HepG2 (cell line): ENCODE measurements around the gene NEMF.

Experiments
- EP300 ChIP-seq, 3 experiments: sonication (generic) in 1 of 3; formaldehyde crosslinking in 1 of 3; IDR thresholded peaks; 2 replicates each; pipeline versions ENCODE4 v1.5.1 to v1.6.1; 2011 to 2020; ENCODE audit warnings: low read depth in 2 of 3, low read length in 2 of 3, borderline replicate concordance in 1 of 3, improper control_type of control experiment in 1 of 3, mild to moderate bottlenecking in 1 of 3, missing genetic modification reagents in 1 of 3, moderate library complexity in 1 of 3
- NFYB ChIP-seq: sonication (generic); formaldehyde crosslinking; IDR thresholded peaks from 2 replicates; pipeline ENCODE4 v1.4.0; 2020; ENCODE audit warnings: missing genetic modification reagents
- ZNF460 ChIP-seq: sonication (generic); formaldehyde crosslinking; IDR thresholded peaks from 2 replicates; pipeline ENCODE4 v1.5.1; 2020; ENCODE audit warnings: missing genetic modification reagents, mild to moderate bottlenecking, borderline replicate concordance
- TF ChIP-seq, protein P1 (sequence below): sonication (generic); formaldehyde crosslinking; conservative IDR thresholded peaks from 2 replicates; pipeline ENCODE4 v1.4.0; 2020; ENCODE audit warnings: missing genetic modification reagents
- TF ChIP-seq, protein P2 (sequence below), 2 experiments: IDR thresholded peaks; 2 replicates each; pipeline ENCODE4 v1.6.1; 2011 to 2012; ENCODE audit warnings: low read length in 2 of 2, borderline replicate concordance in 1 of 2, low read depth in 1 of 2, mild to moderate bottlenecking in 1 of 2, moderate library complexity in 1 of 2

DNA sequence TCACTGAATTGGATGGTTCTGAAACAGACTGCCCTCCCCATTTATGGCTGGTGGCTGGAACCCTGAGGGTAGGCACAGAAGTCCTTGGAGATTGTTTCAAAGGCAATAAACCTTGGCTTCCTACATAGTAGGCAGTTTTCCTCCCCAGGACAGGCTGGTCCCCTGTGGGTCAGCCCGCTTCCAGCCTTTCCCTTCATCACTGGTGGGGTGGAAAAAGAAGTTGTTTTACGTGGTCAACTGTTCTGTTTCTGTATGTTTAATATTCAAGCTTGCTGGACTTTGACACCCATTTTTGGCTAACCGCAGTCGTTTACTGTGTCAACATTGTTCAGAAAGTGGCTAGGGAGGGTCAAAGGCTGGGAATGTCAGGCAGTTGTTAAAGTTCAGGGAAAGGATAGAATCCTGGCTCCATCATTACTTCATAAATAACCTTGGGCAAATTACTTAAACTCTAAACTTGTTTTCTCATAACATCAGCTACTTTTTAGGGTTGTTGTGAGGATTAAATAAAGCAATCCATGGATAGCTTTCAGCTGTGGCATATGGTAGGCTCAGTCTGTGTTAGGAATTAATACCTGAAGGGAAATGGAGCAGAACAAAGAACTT is 82.3 kb downstream of the NEMF start:
- TF ChIP-seq NFYB (CRISPR knock-in tag), result no peak
- TF ChIP-seq ZNF460 (CRISPR knock-in tag), result peak; percentile 20; the same call in 1 of the 2 replicates
- TF ChIP-seq EP300 (IDR thresholded peaks at IDR 0.05; ENCODE audit: low read depth in 2 of 2, low read length in 2 of 2), result peak; percentile 51 to 93; a peak in 3 of 4 replicates
- TF ChIP-seq EP300 (CRISPR knock-in tag; IDR thresholded peaks at IDR 0.05; ENCODE audit: borderline replicate concordance), result peak; percentile 80
- TF ChIP-seq, protein P1, sequence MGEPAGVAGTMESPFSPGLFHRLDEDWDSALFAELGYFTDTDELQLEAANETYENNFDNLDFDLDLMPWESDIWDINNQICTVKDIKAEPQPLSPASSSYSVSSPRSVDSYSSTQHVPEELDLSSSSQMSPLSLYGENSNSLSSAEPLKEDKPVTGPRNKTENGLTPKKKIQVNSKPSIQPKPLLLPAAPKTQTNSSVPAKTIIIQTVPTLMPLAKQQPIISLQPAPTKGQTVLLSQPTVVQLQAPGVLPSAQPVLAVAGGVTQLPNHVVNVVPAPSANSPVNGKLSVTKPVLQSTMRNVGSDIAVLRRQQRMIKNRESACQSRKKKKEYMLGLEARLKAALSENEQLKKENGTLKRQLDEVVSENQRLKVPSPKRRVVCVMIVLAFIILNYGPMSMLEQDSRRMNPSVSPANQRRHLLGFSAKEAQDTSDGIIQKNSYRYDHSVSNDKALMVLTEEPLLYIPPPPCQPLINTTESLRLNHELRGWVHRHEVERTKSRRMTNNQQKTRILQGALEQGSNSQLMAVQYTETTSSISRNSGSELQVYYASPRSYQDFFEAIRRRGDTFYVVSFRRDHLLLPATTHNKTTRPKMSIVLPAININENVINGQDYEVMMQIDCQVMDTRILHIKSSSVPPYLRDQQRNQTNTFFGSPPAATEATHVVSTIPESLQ, result no peak
- TF ChIP-seq, protein P2, sequence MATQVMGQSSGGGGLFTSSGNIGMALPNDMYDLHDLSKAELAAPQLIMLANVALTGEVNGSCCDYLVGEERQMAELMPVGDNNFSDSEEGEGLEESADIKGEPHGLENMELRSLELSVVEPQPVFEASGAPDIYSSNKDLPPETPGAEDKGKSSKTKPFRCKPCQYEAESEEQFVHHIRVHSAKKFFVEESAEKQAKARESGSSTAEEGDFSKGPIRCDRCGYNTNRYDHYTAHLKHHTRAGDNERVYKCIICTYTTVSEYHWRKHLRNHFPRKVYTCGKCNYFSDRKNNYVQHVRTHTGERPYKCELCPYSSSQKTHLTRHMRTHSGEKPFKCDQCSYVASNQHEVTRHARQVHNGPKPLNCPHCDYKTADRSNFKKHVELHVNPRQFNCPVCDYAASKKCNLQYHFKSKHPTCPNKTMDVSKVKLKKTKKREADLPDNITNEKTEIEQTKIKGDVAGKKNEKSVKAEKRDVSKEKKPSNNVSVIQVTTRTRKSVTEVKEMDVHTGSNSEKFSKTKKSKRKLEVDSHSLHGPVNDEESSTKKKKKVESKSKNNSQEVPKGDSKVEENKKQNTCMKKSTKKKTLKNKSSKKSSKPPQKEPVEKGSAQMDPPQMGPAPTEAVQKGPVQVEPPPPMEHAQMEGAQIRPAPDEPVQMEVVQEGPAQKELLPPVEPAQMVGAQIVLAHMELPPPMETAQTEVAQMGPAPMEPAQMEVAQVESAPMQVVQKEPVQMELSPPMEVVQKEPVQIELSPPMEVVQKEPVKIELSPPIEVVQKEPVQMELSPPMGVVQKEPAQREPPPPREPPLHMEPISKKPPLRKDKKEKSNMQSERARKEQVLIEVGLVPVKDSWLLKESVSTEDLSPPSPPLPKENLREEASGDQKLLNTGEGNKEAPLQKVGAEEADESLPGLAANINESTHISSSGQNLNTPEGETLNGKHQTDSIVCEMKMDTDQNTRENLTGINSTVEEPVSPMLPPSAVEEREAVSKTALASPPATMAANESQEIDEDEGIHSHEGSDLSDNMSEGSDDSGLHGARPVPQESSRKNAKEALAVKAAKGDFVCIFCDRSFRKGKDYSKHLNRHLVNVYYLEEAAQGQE (IDR thresholded peaks at IDR 0.05; ENCODE audit: borderline replicate concordance in 1 of 2, low read depth in 1 of 2, low read length in 2 of 2), result peak in 1 of 2 experiments; percentile 77; a peak in 2 of 4 replicates
